ENCODE measurements around the gene APRT.

The APRT gene

DNA sequence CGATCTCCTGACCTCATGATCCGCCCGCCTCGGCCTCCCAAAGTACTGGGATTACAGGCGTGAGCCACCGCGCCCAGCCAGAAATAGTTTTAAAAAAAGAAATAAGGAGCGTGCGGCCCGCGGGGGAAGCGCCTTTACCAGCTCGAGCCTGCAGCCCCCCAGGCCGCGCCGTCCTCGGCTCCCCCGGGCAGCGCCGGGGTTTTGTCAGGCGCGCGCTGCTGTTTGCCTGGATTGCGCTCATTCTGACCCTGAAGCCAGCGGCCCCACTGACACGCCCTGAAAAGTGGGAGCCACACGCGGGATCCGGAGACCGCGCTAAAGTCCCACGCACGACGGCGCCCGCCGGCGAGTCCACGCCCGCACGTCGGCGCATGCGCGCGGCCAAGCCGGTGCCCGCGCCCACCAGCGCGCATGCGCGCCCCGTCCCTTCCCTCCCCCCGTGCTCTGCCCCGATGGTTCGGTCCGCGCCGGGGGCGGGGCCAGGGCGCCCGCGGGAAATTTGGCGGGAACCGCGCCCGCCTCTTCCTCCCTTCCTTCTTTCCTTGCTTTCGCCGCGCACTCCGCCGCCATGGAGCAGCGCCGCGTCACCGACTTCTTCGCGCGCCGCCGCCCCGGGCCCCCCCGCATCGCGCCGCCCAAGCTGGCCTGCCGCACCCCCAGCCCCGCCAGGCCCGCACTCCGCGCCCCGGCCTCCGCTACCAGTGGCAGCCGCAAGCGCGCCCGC, 8.3 kb downstream of the APRT start, which contains the start of gene CDT1:
Gene CDT1, plus strand, starts transcription at position 526 of the 724 bp plus-strand sequence. Its CDS starts 43 bp downstream, at position 569.
- H3K79me1 ChIP-seq (ENCODE audit: low read length), result peaks cover 8% of the 10 kb centered on the region
- H2AK5ac ChIP-seq (ENCODE audit: low read length), result no peak within 1 kb of the TSS
- peak within 1 kb of the TSS; percentile 81 for H3K4me2 ChIP-seq (ENCODE audit: low read length)
- peaks cover 16% of the 10 kb centered on the region for H3K36me3 ChIP-seq (ENCODE audit: control insufficient read depth, insufficient read depth, low read length)
- peak within 1 kb of the TSS; percentile 92 for H3K56ac ChIP-seq (ENCODE audit: low read length)
- no peak within 1 kb of the TSS for H2BK15ac ChIP-seq (replicated peaks; ENCODE audit: low read depth)
- H4K8ac ChIP-seq (ENCODE audit: low read depth, low read length), result no peak within 1 kb of the TSS
- H3K27ac ChIP-seq (ENCODE audit: low read depth, low read length), result peak within 1 kb of the TSS; percentile 70
- peak within 1 kb of the TSS; percentile 94 for H3K23ac ChIP-seq (ENCODE audit: low read length)
- peak within 1 kb of the TSS; percentile 93 for H3K4ac ChIP-seq (ENCODE audit: low read depth, low read length)
- H2BK5ac ChIP-seq (ENCODE audit: low read length), result no peak within 1 kb of the TSS
- H3K79me2 ChIP-seq (ENCODE audit: control insufficient read depth, insufficient read depth, low read length), result peaks cover 12% of the 10 kb centered on the region
- DNase-seq, result peak; percentile 78
- no CpG with 5 or more reads among the region's 98 CpGs for WGBS (ENCODE audit: extremely low coverage, insufficient coverage, low lambda C conversion rate)
- peak within 1 kb of the TSS; percentile 98 for H3K9ac ChIP-seq (ENCODE audit: low read length)
- peak within 1 kb of the TSS; percentile 84 for H3K4me3 ChIP-seq (ENCODE audit: low read length)
- H4K5ac ChIP-seq (ENCODE audit: low read length), result no peak within 1 kb of the TSS
- H3K27me3 ChIP-seq (ENCODE audit: insufficient read depth, low read length, poor library complexity), result no peaks in the 10 kb centered on the region
- no peak within 1 kb of the TSS for H2BK120ac ChIP-seq (ENCODE audit: low read depth, low read length)
- H3K4me1 ChIP-seq (ENCODE audit: control insufficient read depth, low read depth, low read length), result no peaks in the 10 kb centered on the region
- peak within 1 kb of the TSS; percentile 90 for H3K18ac ChIP-seq (ENCODE audit: low read length)

DNA sequence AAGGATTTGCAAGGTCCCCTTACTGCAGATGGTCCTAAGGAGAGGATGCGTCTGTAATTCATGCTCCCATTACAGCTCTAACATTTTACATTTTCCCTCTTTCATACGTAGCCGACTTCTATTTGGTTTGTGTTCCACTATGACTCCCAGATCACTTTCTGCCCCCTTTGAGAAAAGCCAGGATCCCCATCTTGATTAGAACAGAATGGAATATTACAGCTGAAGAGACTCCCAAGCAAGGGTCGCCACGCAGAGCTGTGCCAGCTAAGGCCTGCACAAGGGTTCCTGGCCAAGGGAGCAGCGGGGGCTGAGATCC, 11.5 kb downstream of the APRT start:
- no peak overlapping the region for H3K4me3 ChIP-seq (ENCODE audit: low read length)
- H3K27ac ChIP-seq (ENCODE audit: low read depth, low read length), result no peak overlapping the region
- no peak overlapping the region for H2BK15ac ChIP-seq (replicated peaks; ENCODE audit: low read depth)
- H3K9ac ChIP-seq (ENCODE audit: low read length), result no peak overlapping the region
- H2BK5ac ChIP-seq (ENCODE audit: low read length), result no peak overlapping the region
- no peaks in the 10 kb centered on the region for H3K36me3 ChIP-seq (ENCODE audit: control insufficient read depth, insufficient read depth, low read length)
- no peak overlapping the region for H3K4me2 ChIP-seq (ENCODE audit: low read length)
- no peak overlapping the region for H2AK5ac ChIP-seq (ENCODE audit: low read length)
- no peak overlapping the region for H4K5ac ChIP-seq (ENCODE audit: low read length)
- H2BK120ac ChIP-seq (ENCODE audit: low read depth, low read length), result no peak overlapping the region
- no peak overlapping the region for H3K23ac ChIP-seq (ENCODE audit: low read length)
- no peak overlapping the region for H3K4ac ChIP-seq (ENCODE audit: low read depth, low read length)
- peaks cover 6% of the 10 kb centered on the region for H3K79me1 ChIP-seq (ENCODE audit: low read length)
- no peaks in the 10 kb centered on the region for H3K4me1 ChIP-seq (ENCODE audit: control insufficient read depth, low read depth, low read length)
- no CpG with 5 or more reads among the region's 6 CpGs for WGBS (ENCODE audit: extremely low coverage, insufficient coverage, low lambda C conversion rate)
- H3K56ac ChIP-seq (ENCODE audit: low read length), result no peak overlapping the region
- no peak overlapping the region for H3K18ac ChIP-seq (ENCODE audit: low read length)
- H4K8ac ChIP-seq (ENCODE audit: low read depth, low read length), result no peak overlapping the region
- H3K79me2 ChIP-seq (ENCODE audit: control insufficient read depth, insufficient read depth, low read length), result peaks cover 12% of the 10 kb centered on the region
- DNase-seq, result no peak
- no peaks in the 10 kb centered on the region for H3K27me3 ChIP-seq (ENCODE audit: insufficient read depth, low read length, poor library complexity)

DNA sequence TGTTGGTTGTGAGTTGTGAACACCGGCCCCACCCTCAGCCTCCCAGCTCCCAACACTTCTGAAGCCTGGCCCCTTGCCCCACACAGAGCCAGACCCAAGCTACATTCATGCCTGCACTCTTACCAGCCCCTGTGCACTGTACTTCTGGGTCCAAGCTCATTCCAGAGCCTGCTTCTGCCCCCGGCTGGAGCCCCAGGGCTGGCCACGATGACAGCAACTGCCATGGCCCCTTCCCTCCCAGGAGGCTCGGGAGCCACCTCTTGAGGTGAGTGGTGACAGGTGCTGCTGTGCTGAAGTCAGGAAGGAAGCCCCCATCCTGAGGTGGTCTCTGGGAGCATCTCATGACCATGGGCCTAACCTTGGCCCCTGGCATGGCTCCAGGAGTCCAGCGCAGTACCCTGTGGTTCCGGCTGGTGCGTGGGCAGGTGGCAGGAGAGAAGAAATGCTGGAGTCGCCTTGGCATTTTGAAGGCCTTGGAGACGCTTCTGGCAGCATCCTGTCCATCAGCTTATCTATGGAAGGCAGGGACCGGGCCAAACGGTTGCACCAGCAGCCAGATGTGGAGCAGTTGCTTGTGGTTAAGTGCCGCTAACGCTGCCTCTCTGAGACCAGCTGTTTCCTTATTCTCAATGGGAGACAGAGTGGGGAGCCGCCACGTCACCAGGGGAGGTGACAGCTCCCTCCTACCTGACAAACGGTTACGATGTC, 12.0 kb downstream of the APRT start:
- no peak overlapping the region for H4K8ac ChIP-seq (ENCODE audit: low read depth, low read length)
- no peak overlapping the region for H2BK15ac ChIP-seq (replicated peaks; ENCODE audit: low read depth)
- no peak overlapping the region for H2AK5ac ChIP-seq (ENCODE audit: low read length)
- no peak overlapping the region for H3K56ac ChIP-seq (ENCODE audit: low read length)
- H3K27me3 ChIP-seq (ENCODE audit: insufficient read depth, low read length, poor library complexity), result no peaks in the 10 kb centered on the region
- DNase-seq, result no peak
- H3K23ac ChIP-seq (ENCODE audit: low read length), result no peak overlapping the region
- H3K4me1 ChIP-seq (ENCODE audit: control insufficient read depth, low read depth, low read length), result no peaks in the 10 kb centered on the region
- no peak overlapping the region for H3K4ac ChIP-seq (ENCODE audit: low read depth, low read length)
- no CpG with 5 or more reads among the region's 17 CpGs for WGBS (ENCODE audit: extremely low coverage, insufficient coverage, low lambda C conversion rate)
- H3K79me2 ChIP-seq (ENCODE audit: control insufficient read depth, insufficient read depth, low read length), result peaks cover 7% of the 10 kb centered on the region
- no peak overlapping the region for H3K9ac ChIP-seq (ENCODE audit: low read length)
- no peak overlapping the region for H2BK5ac ChIP-seq (ENCODE audit: low read length)
- H4K5ac ChIP-seq (ENCODE audit: low read length), result no peak overlapping the region
- no peak overlapping the region for H2BK120ac ChIP-seq (ENCODE audit: low read depth, low read length)
- peaks cover 1% of the 10 kb centered on the region for H3K79me1 ChIP-seq (ENCODE audit: low read length)
- H3K4me2 ChIP-seq (ENCODE audit: low read length), result no peak overlapping the region
- no peak overlapping the region for H3K18ac ChIP-seq (ENCODE audit: low read length)
- H3K36me3 ChIP-seq (ENCODE audit: control insufficient read depth, insufficient read depth, low read length), result no peaks in the 10 kb centered on the region
- no peak overlapping the region for H3K4me3 ChIP-seq (ENCODE audit: low read length)
- no peak overlapping the region for H3K27ac ChIP-seq (ENCODE audit: low read depth, low read length)

DNA sequence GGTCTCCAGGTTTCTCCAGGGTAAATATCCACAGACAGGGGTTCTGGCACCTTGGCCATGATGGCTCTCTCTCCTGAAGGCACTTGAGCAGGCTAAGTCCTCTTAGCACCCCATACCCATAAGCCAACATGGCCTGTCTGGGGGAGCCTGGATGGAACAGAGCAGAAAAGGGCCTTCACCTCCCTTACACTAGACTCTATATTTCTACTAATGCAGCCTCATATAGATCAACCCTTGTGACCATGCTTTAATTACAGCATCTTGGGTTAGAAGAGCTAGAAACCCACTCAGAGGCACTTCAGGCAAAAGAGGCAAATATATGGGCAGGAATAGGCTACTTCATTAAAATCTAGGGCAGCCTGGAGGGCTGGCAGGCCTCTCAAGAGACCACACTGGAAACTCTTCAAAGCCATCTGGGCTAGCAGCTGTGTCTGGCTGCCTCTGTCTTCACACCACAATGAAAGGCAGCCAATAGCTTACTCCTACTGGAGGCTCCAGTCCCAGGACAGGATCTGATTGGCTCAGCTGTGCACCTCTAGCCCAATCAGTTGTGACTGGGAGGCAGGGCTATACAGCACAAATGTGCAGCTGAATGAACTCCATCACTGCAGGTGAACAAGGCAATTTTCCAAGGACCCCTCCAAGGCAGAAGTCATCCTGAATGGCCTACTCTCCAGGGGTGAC, 12.8 kb downstream of the APRT start:
- Histone ChIP-seq H3K9ac (ENCODE audit: low read length) (no peak overlapping the region), H4K8ac (ENCODE audit: low read depth, low read length) (no peak overlapping the region), H3K56ac (ENCODE audit: low read length) (no peak overlapping the region), H2BK5ac (ENCODE audit: low read length) (no peak overlapping the region), H2BK120ac (ENCODE audit: low read depth, low read length) (no peak overlapping the region), H3K4ac (ENCODE audit: low read depth, low read length) (no peak overlapping the region), H3K79me1 (ENCODE audit: low read length) (no peaks in the 10 kb centered on the region), H3K18ac (ENCODE audit: low read length) (no peak overlapping the region), H3K36me3 (ENCODE audit: control insufficient read depth, insufficient read depth, low read length) (no peaks in the 10 kb centered on the region), H4K5ac (ENCODE audit: low read length) (no peak overlapping the region), H3K4me3 (ENCODE audit: low read length) (no peak overlapping the region), H3K23ac (ENCODE audit: low read length) (no peak overlapping the region), H3K27ac (ENCODE audit: low read depth, low read length) (no peak overlapping the region), H3K4me1 (ENCODE audit: control insufficient read depth, low read depth, low read length) (no peaks in the 10 kb centered on the region), H2BK15ac (replicated peaks; ENCODE audit: low read depth) (no peak overlapping the region), H2AK5ac (ENCODE audit: low read length) (no peak overlapping the region), H3K27me3 (ENCODE audit: insufficient read depth, low read length, poor library complexity) (no peaks in the 10 kb centered on the region), H3K4me2 (ENCODE audit: low read length) (no peak overlapping the region), H3K79me2 (ENCODE audit: control insufficient read depth, insufficient read depth, low read length) (no peaks in the 10 kb centered on the region)
- DNase-seq, result no peak

DNA sequence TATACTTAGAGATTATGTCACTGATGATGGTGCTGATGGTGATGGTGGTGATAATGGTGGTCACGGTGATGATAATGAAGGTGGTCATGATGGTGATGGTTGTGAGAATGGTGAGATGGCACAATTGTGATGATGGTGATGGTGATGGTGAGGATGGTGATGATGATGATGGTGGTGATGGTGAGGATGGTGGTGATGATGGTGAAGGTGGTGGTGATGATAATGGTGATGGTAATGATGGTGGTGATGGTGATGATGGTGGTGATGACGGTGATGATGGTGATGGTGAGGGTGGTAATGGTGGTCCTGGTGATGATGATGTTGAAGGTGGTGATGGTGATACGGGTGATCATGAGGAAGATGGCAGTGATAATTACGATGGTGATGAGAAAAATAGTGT, 13.7 kb downstream of the APRT start:
- H3K4me1 ChIP-seq (ENCODE audit: control insufficient read depth, low read depth, low read length), result no peaks in the 10 kb centered on the region
- no peak overlapping the region for H4K5ac ChIP-seq (ENCODE audit: low read length)
- H3K79me1 ChIP-seq (ENCODE audit: low read length), result no peaks in the 10 kb centered on the region
- H2BK15ac ChIP-seq (replicated peaks; ENCODE audit: low read depth), result no peak overlapping the region
- H2BK5ac ChIP-seq (ENCODE audit: low read length), result no peak overlapping the region
- no peak overlapping the region for H3K4ac ChIP-seq (ENCODE audit: low read depth, low read length)
- H4K8ac ChIP-seq (ENCODE audit: low read depth, low read length), result no peak overlapping the region
- no peaks in the 10 kb centered on the region for H3K36me3 ChIP-seq (ENCODE audit: control insufficient read depth, insufficient read depth, low read length)
- H3K23ac ChIP-seq (ENCODE audit: low read length), result no peak overlapping the region
- no peak overlapping the region for H2BK120ac ChIP-seq (ENCODE audit: low read depth, low read length)
- no peaks in the 10 kb centered on the region for H3K27me3 ChIP-seq (ENCODE audit: insufficient read depth, low read length, poor library complexity)
- H3K4me2 ChIP-seq (ENCODE audit: low read length), result no peak overlapping the region
- H2AK5ac ChIP-seq (ENCODE audit: low read length), result no peak overlapping the region
- DNase-seq, result no peak
- H3K4me3 ChIP-seq (ENCODE audit: low read length), result no peak overlapping the region
- no peak overlapping the region for H3K9ac ChIP-seq (ENCODE audit: low read length)
- H3K79me2 ChIP-seq (ENCODE audit: control insufficient read depth, insufficient read depth, low read length), result no peaks in the 10 kb centered on the region
- no peak overlapping the region for H3K56ac ChIP-seq (ENCODE audit: low read length)
- no peak overlapping the region for H3K18ac ChIP-seq (ENCODE audit: low read length)
- WGBS (ENCODE audit: extremely low coverage, insufficient coverage, low lambda C conversion rate), result 100% methylated on average over 1 of the region's 4 CpGs
- H3K27ac ChIP-seq (ENCODE audit: low read depth, low read length), result no peak overlapping the region

Measured in mesendoderm (in vitro differentiated cells).